Measurements from ENCODE around the gene DDRGK1.
"Not testable (repeated sequence)": the region's sequence is repeated elsewhere in the genome, so short reads cannot be mapped to it uniquely, and the experiment has no call there.

The DDRGK1 gene

DNA sequence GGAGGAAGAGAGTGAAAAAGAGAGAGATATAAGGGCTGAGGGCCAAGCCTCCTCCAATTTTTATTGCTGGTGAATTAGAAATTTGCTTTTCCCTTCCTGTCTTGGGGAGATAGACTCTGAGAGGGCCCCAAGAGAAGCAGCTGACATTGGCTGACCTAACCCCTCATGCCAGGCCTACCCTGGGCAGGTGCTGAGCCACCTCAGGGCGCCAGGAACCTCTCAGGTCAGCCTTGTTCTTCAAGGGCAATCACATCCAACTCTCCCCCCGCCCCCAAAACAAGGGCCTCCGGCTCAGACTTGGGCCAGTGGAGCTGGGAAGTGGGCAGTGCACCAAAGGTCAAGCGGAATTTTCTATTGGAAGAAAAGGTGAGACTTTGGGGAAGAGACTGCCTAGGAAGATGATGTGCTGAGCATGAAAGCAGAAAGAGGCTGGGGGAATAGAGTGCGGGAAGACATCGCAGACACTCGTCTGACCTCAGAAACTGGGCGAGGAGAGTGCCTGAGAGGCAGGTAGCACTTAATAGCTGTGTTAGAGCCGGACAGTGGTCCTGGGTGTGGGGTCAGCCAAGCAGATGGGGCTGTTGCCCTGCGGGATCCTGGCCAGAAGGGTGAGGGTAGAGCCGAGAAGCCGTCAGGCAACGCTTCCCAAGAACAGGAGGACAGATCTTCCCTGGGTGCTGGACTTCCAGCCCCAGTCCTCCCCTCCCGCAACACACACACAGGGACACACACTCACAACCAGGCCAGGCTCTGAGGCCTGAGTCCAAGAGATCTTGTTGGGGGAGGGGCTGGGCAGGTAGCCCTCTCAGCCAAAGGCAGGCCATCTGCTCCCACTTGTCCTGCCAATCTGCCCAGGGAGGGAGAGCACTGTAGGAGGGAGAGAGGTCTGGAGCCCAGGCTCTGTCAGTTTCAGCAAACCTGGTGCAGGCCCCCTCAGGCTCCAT is 41.1 kb downstream of the DDRGK1 start:
- no peak for DNase-seq

DNA sequence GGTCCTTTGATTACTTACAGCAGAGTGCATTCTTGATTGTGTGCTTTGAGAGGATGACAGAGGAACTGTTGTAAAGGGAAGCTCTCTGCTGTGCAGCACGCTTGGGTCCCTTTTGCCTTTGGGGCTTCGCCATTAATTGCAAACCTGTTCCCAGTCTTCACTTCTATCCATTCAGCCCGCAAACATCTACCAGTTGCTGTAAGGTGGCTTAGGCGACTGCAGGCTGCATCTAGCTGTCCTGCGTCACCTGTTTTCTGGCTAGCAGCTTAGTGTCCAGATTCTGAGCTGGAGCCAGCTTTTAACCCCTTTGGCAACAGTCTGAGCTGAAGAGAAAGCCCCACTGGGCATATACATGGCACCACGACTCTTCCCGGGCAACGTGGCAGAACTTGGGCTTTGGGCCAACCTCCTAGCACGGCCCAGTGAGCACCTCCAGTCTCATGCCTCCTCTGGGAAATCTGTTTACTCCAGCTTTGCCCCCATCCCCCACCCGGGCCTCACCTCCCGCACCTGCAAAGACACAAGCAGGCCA is 42.3 kb downstream of the DDRGK1 start:
- DNase-seq: no peak

DNA sequence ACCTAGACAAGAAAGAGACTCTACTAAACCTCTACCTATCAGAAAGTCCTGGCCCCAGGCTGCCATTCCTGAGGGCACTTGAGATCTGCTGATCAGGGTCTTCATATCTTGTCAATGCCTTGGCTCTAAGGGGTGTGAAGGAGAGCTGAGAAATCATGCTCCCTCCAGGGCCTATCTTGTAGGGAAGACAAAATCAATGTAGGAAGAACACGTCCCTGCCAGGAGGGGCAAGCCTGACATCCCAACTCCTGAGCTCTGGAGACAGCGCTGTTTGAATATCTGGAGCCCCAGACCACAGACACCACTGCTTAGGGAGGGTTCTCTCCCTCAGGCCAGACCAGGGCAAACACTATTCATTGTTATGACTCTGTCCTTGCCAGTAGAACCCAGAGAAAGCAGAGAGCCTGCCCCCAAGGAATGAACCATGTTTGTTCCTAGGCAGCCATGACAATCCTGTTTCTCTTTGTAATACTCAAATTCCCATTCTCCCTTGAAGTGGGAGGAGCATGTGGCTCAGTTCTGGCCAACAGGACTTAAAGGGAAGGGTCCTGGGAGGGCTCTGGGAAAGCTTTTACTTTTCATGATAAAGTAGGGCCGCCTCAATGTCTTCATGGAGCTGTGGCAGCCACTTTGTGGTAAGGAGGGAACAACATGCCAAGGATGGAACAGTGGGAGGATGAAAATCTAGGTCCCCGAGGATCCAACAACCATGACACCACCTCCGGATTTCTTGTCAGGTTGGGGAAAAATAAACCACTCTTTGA is 43.0 kb downstream of the DDRGK1 start:
- no peak for DNase-seq

DNA sequence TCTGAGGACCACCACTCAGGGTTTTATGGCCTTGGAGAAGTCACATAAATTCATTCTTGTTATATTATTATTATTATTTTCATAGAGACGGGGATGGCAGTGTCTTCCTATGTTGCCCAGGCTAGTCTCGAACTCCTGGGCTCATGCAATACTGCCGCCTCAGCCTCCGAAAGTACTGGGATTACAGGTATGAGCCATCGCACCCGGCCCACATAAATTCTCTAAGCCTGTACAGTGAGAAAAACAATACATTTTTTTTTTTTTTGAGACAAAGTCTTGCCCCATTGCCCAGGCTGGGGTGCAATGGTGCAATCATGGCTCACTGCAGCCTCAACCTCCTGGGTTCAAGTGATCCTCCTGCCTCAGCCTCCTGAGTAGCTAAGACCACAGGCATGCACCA is 44.1 kb downstream of the DDRGK1 start:
- DNase-seq: no peak

DNA sequence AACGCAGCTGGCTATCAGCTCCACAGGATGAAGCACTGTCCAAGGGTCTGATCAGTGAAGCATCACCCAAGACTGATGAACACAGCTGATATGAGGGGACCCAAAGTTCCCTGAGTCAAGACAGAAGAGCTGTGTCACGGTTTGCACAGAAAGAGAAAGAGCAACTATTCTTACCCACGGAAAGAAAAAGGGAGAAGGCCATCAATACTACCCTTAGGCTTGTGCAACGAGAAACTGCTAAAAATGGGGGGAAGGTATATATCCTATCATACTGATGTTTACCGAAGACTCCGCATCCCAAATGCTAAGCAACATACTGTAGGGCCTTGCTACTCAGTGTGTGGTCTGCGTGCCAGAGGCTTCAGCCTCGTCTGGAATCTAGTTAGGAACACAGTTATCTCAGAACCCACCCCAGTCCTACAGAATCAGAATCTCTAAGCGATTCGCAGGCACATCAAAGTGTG is 45.5 kb downstream of the DDRGK1 start:
- no peak for DNase-seq

DNA sequence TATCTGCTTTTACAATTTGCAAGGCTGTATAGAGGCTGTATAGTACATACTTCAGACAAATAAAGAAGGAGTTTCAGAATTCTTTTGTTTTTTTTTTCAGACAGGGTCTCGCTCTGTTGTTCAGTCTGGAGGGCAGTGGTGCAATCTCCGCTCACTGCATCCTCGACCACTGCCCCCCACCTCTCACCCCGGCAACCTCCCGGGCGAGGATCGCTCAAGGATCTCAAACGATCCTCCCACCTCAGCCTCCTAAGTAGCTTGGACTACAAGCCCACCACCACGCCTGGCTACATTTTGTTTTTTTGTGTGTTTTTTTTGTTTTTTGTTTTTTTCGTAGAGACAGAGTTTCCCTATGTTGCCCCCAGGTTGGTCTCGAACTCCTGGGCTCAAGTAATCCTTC is 46.7 kb downstream of the DDRGK1 start:
- DNase-seq: no peak

DNA sequence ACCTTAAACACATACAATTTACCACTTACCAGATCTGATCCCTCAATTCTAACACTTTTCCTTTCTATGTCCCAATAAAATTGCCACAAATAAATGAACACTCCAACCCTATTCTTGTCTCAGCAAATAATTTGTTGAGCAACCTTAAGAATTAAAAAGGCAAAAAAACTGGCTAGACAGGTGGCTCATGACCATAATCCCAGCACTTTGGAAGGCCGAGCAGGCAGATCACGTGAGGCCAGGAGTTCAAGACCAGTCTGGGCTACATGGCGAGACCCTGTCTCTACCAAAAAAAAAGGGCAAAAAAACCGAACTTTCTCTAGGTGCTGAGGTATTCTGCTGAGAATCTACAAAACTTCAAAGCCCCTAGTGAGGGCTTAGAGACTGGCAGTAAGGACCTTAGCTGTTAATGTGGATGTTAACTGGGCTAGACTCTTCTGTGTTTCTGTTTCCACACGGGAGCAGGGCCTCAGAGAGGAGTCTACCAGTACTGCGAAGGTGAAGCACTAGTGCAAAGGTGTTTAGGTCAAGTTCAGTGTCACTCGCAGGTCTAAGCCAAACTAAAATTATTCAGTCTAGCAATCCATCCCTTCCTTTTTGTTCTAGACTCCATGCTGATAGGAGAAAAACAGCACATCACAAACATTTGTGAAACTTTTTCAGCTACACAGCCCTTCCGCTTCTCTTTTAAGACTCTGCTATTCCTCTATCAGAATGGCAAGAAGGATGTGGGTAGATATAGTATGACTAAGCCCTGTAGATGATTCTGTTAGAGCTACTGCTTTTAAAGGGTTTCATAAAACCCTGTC is 47.5 kb downstream of the DDRGK1 start:
- no peak for DNase-seq

DNA sequence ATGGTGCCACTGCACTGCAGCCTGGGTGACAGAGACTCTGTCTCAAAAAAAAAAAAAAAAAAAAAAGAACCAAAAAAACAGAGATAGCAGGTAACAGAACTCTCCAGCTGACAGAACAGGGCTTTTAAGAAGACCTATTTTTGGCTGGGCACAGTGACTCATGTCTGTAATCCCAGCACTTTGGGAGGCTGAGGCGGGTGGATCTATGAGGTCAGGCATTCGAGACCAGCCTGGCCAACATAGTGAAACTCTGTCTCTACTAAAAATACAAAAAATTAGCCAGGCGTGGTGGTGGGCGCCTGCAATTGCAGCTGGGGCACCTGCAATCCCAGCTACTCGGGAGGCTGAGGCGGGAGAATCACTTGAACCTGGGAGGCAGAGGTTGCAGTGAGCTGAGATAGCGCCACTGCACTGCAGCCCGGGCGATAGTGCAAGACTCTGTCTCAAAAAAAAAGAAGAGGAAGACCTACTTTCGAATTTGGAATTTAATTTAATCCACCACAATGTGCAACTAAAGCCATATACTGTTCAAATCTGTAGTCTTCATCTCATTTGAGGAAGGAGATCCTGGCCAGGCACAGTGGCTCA is 52.3 kb downstream of the DDRGK1 start:
- not testable (repeated sequence) for DNase-seq

DNA sequence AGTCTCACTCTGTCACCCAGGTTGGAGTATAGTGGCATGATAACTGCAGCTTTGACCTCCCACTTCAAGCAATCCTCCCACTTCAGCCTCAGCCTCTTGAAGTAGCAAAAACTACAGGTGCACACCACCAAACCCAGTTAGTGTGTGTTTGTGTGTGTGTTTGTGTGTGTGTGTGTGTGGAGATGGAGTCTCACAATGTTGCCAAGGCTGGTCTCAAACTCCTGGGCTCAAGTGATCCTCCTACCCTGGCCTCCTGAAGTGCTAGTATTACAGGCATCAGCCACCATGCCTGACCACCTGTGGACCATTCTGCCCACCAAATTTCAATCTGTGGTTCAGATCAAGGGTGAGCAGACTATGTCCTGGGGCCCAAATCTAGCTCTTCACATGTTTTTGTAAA is 53.6 kb downstream of the DDRGK1 start:
- DNase-seq: no peak

DNA sequence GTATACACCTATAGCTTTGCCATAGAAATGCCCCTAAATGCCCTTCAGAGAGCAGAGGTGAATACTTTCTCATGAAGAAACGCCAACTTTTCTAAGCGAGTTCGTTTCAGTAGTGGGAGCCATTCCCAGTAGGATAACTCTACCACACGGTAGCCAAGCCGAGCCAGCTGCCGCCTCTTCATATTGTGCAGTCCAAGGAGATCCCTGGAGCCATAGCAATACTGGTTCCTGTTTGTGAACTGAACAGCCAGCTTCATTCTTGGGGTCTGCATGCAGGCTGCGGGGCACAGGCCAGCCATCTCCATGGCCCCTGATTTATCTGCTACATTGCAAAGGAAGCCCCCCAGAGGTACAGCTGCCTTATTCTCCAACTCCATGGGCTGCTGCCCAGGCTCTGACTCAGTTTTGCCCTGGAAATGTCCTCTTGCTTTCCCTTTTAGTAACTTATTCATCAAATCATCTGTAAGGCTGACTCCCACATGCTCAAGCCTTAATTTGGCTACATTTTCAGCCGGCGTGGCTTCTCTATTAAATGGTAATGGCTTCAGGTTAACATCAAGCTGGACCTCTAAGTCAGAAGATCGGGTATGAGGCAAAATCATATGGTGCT is 57.6 kb downstream of the DDRGK1 start:
- DNase-seq: no peak

DNA sequence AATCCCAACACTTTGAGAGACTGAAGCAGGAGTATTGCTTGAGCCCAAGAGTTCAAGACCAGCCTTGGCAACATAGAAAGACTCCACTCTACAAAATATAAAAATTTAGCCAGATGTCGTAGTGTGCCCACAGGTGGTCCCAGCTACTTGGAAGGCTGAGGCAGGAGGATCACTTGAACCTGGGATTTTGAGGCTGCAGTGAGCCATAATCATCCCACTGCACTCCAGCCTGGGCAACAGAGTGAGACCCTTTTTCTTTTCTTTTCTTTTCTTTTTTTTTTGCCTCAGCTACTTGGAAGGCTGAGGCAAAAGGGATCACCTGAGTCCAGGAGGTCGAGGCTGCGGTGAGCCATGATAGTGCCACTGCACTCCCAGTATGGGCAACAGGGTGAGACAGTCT is 62.7 kb downstream of the DDRGK1 start:
- no peak for DNase-seq

All from activated CD4-positive, alpha-beta T cell treated with anti-CD3 and anti-CD28 coated beads, Interleukin-2, amount 50 U/mL, for 1 hour (primary cell).